SU-DHL-6 (cell line): Measurements from ENCODE around the gene MFNG.

Source experiments
- H2AFZ ChIP-seq: fragments of 200-600 bp; sonication (generic); 2 replicates; pipeline ENCODE4 v1.6.1; 2014; ENCODE audit warnings: low read depth, mild to moderate bottlenecking, moderate library complexity, mixed read lengths, antibody characterized with exemption, low read length; ENCODE audit not compliant: severe bottlenecking
- H3F3A ChIP-seq: fragments of 200-600 bp; shearing (Covaris generic); 2 replicates; pipeline ENCODE4 v1.6.0; 2016; ENCODE audit warnings: antibody characterized with exemption, mild to moderate bottlenecking; ENCODE audit not compliant: insufficient read depth
- H3K27ac ChIP-seq: fragments of 200-600 bp; sonication (generic); 2 replicates; pipeline ENCODE4 v1.5.1; 2016; ENCODE audit warnings: low read depth, mild to moderate bottlenecking, low read length, moderate library complexity, mixed read lengths
- H3K27me3 ChIP-seq: fragments of 200-600 bp; sonication (generic), shearing (Covaris generic); 2 replicates; pipeline ENCODE4 v1.6.0; 2014; ENCODE audit warnings: mild to moderate bottlenecking, low read length
- H3K36me3 ChIP-seq: fragments of 200-600 bp; sonication (generic); 2 replicates; pipeline ENCODE4 v1.6.1; 2014; ENCODE audit warnings: mild to moderate bottlenecking, low read length, mixed read lengths
- H3K4me2 ChIP-seq: fragments of 300-600, 200-600 bp; shearing (Covaris generic), sonication (generic); 2 replicates; pipeline ENCODE4 v1.6.0; 2014; ENCODE audit warnings: low read length, low read depth, mild to moderate bottlenecking; ENCODE audit not compliant: poor library complexity, severe bottlenecking
- H3K4me3 ChIP-seq: fragments of 200-600 bp; sonication (generic); 2 replicates; pipeline ENCODE4 v1.5.1; 2014; ENCODE audit warnings: antibody characterized with exemption, low read length, mild to moderate bottlenecking, mixed read lengths; ENCODE audit not compliant: insufficient read depth, poor library complexity, severe bottlenecking
- H3K79me2 ChIP-seq: fragments of 200-600 bp; sonication (generic); 2 replicates; pipeline ENCODE4 v1.6.1; 2014; ENCODE audit warnings: mild to moderate bottlenecking, low read length, moderate library complexity; ENCODE audit not compliant: insufficient read depth
- H3K9ac ChIP-seq: fragments of 200-600 bp; sonication (generic); 2 replicates; pipeline ENCODE4 v1.7.0; 2014; ENCODE audit warnings: mild to moderate bottlenecking, low read length
- H3K9me2 ChIP-seq: fragments of 200-600 bp; sonication (generic); replicated peaks from 2 replicates; pipeline ENCODE4 v1.6.1; 2014; ENCODE audit warnings: low read length; ENCODE audit not compliant: insufficient read depth
- H3K9me3 ChIP-seq: fragments of 200-600 bp; sonication (generic); 2 replicates; pipeline ENCODE4 v1.6.1; 2014; ENCODE audit warnings: low read length, mixed read lengths; ENCODE audit not compliant: insufficient read depth
- H4K20me1 ChIP-seq: fragments of 200-600 bp; sonication (generic); 2 replicates; pipeline ENCODE4 v1.6.1; 2014; ENCODE audit warnings: low read depth, mild to moderate bottlenecking, antibody characterized with exemption, low read length, moderate library complexity, mixed read lengths
- CTCF ChIP-seq: fragments of 200-600 bp; sonication (generic); IDR thresholded peaks from one replicate; pipeline ENCODE4 v1.5.1; 2017; ENCODE audit warnings: antibody characterized with exemption, mild to moderate bottlenecking, low read length, moderate library complexity; ENCODE audit not compliant: insufficient read depth, poor library complexity, severe bottlenecking
- EZH2phosphoT487 ChIP-seq: fragments of 200-600 bp; sonication (generic), shearing (Covaris generic); conservative IDR thresholded peaks from 2 replicates; pipeline ENCODE4 v1.6.1; 2018; ENCODE audit warnings: mild to moderate bottlenecking, antibody characterized with exemption, low read length, moderate library complexity, mixed read lengths

The MFNG gene

DNA sequence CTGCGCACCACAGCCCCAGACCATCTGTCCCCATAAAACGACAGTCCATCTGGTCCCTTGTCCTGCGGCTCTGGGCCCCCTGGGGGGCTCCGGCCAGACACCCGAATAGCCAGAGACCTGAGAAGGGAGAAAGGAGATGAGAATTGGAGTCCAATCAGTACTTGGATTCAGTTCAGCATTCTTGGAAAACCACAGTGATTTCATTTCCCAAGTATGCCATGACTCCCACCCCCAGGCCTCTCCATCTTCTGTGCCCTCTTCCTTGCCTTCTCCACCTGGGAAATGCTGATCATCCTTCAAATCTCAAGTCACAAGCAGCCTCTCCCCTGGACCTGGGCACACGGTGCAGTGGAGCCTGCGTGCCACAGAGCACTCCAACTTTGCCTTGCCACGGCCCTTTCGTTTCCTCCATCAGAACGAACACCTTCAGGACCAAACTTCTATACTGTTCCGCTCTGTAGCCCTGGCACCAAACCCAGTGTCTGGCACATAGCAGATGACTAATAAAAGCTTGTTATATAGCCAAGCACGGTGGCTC is 10.9 kb upstream of the MFNG start:
- no peaks in the 10 kb centered on the region for H3K9me3 ChIP-seq
- no peak overlapping the region for H3K27ac ChIP-seq
- no peak overlapping the region for H3K4me2 ChIP-seq
- H4K20me1 ChIP-seq, result no peaks in the 10 kb centered on the region
- no peaks in the 10 kb centered on the region for H3K27me3 ChIP-seq
- no peak overlapping the region for H2AFZ ChIP-seq
- H3K9me2 ChIP-seq, result no peaks in the 10 kb centered on the region
- H3F3A ChIP-seq, result no peaks in the 10 kb centered on the region
- no peak overlapping the region for H3K9ac ChIP-seq
- no peak overlapping the region for H3K4me3 ChIP-seq
- H3K36me3 ChIP-seq, result no peaks in the 10 kb centered on the region
- TF ChIP-seq CTCF, result no peak
- TF ChIP-seq EZH2phosphoT487, result no peak
- H3K79me2 ChIP-seq, result no peaks in the 10 kb centered on the region

GRCh38 chr22:37496651-37497050 is 10.5 kb upstream of the MFNG start:
- Histone ChIP-seq H3K4me3 (no peak overlapping the region), H3K27ac (no peak overlapping the region), H3K4me2 (no peak overlapping the region)

GRCh38 chr22:37493979-37494378 is 7.8 kb upstream of the MFNG start:
- H3K4me2 ChIP-seq, result no peak overlapping the region
- no peak overlapping the region for H2AFZ ChIP-seq
- H3K9me3 ChIP-seq, result no peaks in the 10 kb centered on the region
- H3K9ac ChIP-seq, result no peak overlapping the region
- H3K27me3 ChIP-seq, result no peaks in the 10 kb centered on the region
- H3K9me2 ChIP-seq, result no peaks in the 10 kb centered on the region
- H4K20me1 ChIP-seq, result no peaks in the 10 kb centered on the region
- TF ChIP-seq EZH2phosphoT487, result no peak
- no peak for TF ChIP-seq CTCF
- H3K36me3 ChIP-seq, result no peaks in the 10 kb centered on the region
- H3K27ac ChIP-seq, result no peak overlapping the region
- H3F3A ChIP-seq, result no peaks in the 10 kb centered on the region
- no peak overlapping the region for H3K4me3 ChIP-seq
- no peaks in the 10 kb centered on the region for H3K79me2 ChIP-seq

More at GRCh38 chr22:37496651-37497050, 10.5 kb upstream of the MFNG start:
- TF ChIP-seq EZH2phosphoT487 (no peak), CTCF (no peak)
- Histone ChIP-seq H2AFZ (no peak overlapping the region), H4K20me1 (no peaks in the 10 kb centered on the region), H3K27me3 (no peaks in the 10 kb centered on the region), H3K9ac (no peak overlapping the region), H3K79me2 (no peaks in the 10 kb centered on the region), H3K9me3 (no peaks in the 10 kb centered on the region), H3K36me3 (no peaks in the 10 kb centered on the region), H3F3A (no peaks in the 10 kb centered on the region), H3K9me2 (no peaks in the 10 kb centered on the region)
